NCI-H2107 treated with DMSO at 0.1 percent for 48 hours (cell line): Measurements from ENCODE around the gene CHST15.
A peak's percentile ranks its signal among the peaks of the same experiment; 100 is the strongest.

Experiments
- DNase-seq: peaks from one replicate; lab custom pipeline; 2025; ENCODE audit not compliant: unreplicated experiment; lab: John Stamatoyannopoulos, UW

Gene CHST15

DNA sequence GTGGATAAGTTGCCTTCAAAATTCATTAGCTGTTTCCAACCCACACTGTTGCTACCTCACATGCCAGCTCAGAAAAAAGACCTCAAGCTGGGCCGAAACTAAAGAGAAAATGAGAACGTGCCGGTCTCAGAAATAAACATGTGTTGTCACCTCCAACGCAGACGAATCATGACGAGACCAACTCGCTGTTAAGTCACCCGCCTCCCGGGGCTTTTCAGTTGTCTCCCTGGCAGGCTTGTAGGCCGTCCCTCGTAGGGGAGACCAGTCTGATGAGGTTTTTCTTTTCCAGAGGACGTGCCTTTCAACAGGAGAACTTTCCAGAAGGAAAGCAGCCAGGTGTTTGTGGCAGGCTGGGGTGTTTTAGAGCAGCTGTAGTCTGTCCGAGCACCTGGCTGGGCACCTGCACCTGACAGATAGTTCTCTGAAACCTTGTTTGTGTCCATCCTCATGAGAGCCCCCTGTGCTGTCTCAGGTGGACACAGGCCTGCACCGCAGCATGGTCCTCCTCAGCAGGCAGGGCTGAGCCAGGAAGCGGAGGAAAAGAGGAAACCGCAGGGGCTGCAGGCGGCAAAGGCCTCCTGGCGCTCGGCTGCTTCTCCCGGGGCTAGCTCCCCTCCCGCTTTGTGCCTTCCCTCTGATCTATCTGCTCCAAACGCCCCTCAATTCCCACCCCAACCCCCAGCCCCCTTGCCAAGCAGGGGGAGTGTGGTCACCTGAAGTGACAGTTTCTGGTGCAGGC, 78.8 kb downstream of the CHST15 start:
- no peak for DNase-seq

DNA sequence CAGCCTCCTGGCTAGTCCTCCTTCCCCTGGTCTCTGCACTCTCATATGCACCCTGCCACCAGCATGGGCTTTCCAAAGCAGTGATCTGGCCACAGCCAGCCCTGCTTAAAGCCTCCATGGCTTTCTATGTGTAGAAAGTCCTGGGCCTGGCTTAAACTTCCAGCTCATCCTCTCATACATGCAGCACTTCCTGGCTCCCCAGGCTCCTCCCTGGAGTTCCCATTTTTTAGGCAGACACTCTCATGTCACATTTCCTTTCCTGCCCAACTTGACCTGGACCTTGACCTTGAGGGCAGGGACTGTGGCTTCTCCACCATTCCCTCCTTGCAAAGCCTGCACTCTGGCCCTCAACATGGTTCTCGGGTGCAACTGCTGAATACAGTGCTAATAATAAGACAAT, 79.5 kb downstream of the CHST15 start:
- no peak for DNase-seq

DNA sequence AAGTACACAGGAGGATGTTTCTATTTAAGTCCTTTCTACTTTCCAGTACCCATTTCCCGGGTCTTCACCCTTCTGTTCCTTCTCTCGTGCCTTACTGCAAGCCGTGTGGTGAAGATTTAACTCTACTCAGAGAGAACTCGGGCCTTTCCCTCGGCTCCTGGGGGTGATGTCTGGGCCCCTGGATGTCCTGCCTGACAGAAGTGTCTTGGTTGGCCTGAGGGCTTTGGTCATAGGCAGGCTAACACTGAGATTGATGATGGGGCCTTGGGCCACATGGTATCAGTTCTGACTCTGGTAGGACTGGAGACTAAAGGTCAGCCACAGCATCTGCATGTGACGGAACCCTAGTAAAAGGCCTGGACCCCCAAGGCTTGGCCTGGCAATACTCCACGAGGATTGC, 80.4 kb downstream of the CHST15 start:
- DNase-seq, result no peak

DNA sequence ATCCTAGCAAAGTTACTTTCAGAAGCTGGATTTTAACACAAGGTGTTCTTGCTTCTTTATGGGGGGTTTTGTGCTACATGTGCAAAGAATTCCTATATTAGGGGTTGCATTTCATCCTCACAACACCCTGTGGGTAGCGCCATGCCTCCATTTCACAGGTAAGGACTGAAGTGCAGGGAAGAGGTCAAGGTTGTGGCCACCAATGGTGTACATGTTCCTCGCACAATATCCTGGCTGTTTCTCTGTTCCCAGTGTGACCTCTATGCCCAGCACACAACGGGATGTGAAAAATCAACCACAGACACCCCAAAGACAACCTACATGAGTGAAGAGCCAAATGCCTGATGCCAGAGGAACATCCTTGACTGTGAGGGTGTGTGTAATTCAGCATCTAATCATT, 80.8 kb downstream of the CHST15 start:
- DNase-seq, result no peak

DNA sequence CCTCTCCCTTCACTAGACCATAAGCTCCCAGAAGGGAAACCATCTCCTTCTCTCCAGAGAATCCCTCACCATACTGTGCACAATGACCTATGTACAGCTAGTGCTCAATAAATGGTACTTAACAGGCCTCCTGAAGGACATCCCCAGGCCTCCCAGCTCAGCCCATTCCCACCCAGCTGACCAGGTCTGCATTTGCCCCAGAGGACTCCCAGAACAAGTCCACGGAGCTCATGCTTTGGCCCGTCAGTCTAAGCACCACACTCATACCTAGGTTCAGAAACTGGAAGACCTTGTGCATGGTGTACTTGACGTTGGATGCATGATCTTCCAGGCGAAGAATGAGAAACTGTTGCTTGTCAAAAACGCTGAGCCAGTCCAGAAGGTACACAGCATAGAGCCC, 81.3 kb downstream of the CHST15 start:
- no peak for DNase-seq

DNA sequence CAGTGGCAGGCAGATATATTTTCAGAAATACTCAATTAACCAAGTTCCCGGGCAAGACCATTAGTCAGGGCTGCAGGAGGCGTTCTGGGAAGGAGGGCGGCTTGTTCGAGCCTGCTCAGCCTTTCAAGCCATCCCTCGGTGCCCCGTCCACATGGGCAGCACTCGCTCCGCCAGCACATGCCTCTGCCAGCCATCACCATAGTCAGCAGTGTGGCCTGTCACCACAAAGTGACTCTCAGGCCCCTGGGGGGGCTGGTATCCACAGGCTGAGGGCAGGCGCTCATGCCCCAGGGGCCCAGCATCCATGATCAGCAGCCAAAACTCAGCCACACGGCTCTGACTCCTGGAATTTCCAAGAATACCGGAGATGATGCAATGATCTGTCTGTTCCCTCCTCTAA, 81.9 kb downstream of the CHST15 start:
- no peak for DNase-seq

DNA sequence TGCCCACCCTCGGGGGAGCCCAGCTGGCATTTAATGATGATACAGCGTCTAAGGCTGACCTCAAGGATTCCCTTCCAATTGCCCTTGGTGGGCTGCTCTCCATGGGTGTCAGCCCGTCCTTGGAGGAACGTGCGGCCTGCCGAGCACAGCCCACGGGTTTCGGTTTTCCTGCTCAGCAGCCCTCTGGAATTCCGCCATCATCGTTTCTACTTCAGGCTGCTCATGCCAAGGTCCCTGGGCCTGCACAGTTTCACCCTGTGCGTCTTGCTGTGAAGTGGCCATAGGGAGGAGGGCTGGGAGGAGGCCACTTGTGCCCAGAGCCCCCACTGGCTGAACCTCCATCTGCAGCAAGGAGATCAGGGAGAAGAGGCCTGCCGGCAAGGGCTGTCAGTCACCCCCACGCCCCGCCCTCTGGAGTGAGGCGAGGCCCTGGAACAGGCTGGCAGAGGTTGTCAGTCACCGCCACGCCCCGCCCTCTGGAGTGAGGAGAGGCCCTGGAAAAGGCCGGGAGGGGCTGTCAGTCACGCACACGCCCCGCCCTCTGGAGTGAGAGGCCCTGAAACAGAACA, 82.8 kb downstream of the CHST15 start:
- no peak for DNase-seq

DNA sequence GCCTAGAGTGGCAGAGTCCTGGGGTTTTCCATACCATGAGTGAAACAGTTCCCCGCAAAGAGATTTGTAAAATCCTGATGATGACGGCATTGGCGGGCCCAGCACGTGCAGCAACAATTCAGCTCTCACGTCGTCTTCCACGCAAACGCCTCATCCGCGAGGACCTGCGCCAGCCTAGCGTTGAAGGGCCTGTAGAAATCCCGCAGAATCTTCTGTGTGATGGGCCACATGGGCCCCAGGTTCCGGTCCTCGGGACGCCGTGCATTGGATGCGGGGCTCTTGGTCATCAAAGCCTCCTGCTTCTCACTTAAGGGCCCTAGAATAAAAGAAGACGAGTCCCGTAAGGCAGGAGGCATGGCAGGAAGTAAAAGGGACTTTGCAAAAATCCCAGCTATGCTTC, 83.4 kb downstream of the CHST15 start:
- no peak for DNase-seq

DNA sequence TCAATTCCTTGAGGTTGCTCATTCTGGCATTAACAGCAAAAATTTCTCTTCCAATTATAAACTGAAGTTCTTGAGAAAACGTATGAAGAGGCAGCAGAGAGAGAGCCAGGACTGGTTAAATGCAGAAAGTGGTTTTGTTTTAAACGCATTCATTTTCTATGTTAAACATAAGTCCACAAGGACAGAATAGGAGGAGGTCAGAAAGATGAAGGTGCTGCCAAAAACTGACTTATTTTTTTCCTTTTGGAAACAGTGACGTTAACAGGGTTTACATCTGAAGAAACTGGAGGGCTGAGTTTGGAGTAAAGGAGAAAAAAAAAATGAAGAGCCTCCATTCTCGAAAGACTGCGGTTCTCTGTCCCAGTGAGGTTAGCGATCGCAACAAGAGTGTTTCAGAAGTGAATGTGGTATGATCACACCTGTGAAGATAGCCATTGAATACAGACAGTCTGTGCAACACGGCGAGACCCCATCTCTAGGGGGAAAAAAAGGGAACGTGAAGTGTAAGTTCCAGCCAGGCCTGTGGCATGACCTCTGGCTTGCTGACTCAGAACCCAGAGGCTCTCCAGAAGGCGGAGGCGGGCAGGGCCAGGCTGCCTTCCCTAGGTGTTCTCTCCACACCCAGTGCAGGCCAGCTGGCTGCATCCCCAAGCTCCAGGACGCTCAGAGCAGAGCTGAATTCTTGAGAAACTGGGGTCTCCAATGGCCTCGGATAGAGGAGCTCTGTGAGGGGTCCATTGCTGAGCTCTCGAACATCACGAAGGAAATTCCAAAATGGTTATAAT, 84.0 kb downstream of the CHST15 start:
- DNase-seq, result no peak

DNA sequence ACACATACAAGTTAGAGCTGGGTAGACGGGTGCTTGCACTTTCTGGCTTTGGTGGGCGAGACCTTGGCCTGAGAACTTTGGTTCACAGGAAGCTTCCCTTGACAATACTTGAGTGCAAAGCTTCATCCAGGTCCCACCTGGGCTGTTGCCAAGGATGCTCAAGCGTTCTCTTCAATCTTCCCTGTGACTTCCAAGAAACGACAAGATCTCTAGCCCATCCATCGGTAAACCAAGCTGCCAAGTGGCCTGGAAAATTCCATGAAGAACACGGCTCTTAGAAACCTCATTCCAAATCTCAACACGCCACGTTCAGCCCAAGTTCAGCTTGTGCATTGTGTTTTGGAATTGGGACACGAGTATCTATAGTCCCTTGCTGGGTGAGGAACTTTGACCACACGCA, 84.7 kb downstream of the CHST15 start:
- no peak for DNase-seq

DNA sequence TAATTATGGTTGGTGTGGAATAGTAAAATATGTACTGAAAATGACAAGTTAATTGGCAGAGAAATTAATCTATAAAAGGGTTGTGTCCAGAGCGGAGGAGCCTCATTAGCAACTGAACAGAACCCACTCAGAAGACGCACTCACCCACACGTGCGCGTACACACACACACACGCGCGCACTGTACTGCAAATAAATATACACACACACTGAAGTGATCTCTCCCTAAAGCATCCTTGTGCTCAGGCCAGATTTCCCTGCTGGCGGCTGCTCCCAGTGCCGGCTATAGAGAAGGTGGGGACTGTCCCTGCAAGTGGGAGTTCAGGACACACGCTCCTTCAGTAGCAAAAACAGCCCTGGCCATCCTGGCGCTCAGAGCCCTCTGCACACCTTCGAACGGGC, 85.2 kb downstream of the CHST15 start:
- DNase-seq, result no peak

DNA sequence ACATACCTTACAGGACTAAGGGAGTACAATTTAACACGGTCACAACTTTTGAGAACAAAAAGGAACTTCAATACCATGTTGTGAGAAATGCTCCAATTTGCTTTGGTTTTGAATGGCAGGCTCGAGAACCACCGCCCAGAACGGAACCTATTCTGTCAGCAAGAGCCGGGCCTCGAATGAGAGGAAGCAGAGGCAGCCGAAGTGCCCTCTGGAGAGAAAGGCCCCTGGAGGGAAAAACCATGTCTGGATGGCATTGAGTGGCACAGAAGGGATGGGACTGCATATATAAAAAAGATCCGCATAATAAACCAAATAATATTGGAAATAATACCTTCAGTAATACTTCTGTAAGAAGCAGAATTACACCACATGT, 85.6 kb downstream of the CHST15 start:
- no peak for DNase-seq

DNA sequence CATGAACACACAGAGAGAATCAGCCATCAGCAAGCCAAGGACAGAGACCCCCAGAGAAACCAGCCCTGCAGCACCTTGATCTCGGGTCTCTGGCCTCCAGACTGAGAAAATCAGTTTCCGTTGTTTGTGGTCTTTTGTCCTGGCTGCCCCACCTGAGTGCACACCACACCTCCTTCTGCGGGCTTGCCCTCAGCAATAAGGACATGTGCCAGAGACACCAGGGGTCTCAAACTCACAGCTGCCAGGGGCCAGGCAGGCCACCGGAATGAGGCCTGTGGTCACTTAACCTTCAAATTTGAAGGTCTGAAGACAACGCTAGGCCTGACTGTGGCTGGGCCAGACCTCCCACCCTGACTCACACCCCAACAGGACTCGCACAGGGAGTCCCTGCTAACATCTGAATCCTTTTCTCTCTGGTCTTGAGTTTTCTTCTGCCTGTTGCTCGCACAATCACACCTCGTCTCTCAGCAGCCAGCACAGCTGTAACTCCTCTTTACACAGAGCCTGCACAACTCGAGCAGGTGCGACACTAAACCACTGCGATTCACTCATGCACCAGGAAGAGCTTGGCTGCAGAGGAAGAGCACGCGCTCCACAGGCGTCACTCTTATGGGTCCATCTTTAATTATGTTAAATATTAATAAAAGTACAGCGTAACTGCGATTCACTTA, 86.2 kb downstream of the CHST15 start:
- no peak for DNase-seq

DNA sequence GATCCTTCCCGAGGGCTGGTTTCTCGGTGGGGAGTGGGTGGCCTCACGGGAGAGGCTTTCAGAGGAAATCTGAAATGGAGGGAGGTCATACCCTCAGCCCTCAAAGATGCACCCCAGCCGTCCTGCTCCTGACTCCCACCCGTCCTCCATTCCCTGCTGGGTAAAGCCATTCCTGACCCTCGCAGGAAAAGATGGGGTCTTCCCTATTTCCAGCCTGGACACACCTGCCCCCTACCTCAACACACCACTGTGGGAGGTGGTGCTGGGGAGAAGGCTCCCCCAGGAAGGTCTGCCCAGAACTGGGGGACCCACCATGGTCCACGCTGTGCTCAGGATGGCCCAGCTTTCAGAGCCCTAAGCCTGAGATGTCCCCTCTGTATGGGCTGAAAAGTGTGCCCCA, 86.9 kb downstream of the CHST15 start:
- DNase-seq, result no peak

DNA sequence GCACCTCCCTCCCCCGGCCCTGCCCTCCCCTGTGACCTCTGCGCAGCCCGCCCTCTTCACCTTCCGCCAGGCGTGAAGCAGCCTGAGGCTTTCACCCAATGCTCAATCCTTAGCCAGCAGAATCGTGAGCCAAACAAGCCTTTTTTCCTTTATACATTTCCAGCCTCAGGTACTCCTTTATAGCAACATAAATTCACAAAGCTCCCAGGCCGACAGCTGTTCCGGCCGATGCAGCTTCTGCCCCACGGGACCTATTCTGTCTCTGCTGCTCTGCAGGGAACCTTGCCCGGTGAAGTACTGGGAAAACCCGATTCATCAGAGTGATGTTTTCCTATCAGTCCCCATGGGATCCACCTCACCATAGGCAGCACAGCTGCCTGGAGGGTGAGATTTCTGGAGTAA, 87.4 kb downstream of the CHST15 start:
- DNase-seq, result peak; percentile 51

DNA sequence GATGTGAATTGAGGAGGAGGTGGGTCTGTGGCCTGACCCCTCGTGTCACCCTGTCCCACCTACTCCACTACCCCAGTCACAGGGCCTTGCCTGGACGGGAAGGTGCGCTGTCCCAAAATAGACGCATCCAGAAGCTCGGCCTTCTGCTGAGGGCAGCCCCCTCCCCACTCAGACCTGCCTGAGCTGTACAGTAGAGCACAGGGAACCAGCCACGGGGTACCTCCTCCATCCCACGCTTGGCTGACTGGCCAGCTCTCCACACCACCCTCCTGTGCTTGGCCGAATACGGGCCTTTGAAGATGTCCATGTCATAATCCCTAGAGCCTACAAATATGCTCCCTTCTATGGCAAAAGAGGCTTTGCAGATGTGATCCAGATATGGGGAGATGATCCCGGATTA, 88.3 kb downstream of the CHST15 start:
- DNase-seq, result no peak

DNA sequence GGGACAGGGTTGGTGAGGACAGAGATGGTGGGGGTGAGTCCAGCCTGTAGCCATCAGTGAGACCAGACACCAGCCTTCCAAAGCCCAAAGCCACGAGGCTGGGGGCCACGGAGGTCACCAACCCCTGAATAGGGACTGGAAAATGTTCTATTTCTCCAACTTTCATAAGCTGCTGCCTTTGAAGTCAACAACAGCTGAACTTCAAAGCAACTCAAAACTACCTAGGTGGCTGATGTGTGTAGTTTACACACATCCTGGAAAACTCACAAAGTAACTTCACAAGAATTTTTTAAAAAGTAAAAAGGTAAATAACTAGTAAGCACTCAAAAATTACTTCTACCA, 88.8 kb downstream of the CHST15 start:
- DNase-seq, result no peak

DNA sequence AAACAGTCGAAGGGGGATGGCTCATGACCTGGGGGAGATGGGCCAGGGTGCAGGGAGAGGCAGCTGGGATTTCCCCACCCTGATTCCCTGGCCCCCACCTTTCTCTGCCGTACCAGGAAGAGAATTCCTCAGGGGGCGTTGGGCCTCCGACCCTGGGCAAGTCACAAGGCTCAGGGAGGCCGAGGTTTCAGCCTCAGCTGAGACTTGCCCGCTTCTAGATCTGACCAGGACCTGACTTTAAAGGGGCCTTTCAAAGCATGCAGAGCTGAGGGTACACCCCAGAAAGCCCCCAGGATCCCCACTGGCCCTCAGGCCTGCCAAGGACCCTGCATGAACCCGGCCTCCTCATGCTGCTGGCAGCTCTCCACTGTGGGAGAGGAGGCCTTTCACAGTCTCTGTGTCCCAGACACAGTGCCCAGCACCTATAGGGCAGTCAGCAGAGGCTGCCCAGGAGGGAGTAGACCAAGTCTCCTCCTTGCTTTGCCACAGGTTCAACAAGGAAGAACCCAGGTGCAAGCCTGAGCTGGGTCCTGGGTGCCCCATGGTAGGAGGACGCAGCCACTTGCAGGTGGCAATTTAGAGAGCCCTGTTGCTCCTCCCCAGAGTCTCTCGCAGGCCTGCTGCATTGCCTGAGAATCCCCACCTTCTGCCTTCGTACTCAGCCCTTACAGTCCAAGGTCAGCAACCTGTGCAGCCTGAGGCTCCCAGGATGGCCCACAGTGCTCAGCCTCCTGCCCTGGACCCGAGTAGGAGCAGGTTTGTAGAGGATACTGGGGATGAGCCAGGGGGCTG, 89.3 kb downstream of the CHST15 start:
- no peak for DNase-seq

DNA sequence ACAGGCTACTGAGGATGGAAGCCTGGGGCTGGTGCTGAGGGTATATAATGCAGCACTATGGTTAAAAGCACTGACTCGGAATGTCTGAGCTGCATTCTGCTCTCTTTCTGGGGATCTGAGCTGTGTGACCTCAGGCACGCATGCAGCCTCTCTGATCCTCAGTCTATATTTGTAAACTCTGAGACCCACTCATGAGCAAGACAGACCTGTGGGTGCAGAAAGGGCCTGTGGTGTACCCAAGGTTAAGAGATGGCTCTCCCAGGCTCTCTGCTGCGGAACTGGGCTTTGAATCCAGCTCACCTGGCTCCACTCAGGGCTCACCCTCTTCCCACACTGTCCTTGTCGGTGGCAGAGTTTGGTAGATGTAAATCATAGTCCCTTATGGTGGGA, 89.9 kb downstream of the CHST15 start:
- DNase-seq, result no peak

DNA sequence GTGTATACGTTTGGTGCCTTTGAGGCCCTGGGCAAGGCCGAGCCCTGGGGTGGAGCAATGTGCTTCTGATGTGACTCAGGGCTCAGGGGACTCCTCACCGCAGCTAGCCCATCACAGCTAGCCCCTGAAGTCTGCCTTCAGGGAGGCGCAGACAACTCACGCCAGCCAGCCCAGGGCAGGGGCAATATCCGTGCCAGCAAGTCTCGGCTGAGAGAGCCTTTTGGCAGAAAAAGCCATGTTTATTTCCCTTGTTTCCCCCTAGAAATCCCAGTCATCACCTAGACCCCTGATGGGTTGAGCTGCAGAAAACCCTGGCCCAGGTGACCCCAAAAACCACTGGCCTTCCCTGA, 90.4 kb downstream of the CHST15 start:
- DNase-seq, result no peak

DNA sequence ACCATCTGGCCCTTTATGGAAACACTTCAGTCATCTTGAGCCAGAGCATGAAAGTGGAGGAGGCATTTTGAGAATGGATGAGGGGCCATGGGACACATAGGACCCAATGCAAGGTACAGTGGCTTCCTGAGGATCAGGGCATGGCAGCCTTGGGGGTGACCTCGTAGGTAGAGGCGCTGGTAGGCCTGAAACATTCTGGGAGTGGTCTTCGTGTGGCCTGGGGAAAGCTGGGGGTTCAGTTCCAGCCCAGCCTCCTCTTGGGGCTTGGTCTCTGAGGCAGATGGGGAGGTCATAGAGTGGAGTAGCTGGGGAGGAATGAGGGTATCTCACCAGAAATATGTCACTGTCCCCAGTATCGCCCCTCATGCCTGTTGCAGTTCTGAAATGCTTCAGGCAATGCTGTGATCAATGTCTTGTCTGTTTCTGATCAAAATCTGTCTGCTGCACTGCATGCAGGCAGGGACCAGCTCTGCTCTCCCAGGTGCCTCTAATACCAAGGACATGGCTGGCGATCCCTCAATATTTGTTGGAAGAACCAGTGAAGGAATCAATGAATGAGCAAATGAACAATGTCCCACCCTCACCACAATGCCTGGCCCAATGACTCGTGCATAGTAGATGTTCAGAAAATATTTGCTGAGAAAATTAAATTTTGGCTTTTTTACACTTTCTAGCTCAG, 90.9 kb downstream of the CHST15 start:
- no peak for DNase-seq
